Measurements from ENCODE around the gene ZNF25. TPM values are rescaled to one million over a fixed set of nuclear protein-coding genes. Genes with fewer than 3 reads are reported as not detected.

ZNF25 gene
- total RNA-seq, 1 experiment from 2014 or later: 1.7 TPM

- Mint-ChIP-seq H3K9me3 (ENCODE audit: unreplicated experiment) (peaks cover 61% of the 10 kb centered on the region), H3K27ac (ENCODE audit: unreplicated experiment) (peak overlapping the region; percentile 69), H3K4me1 (ENCODE audit: low read depth, unreplicated experiment) (peaks cover 9% of the 10 kb centered on the region), H3K4me3 (ENCODE audit: unreplicated experiment) (no peak overlapping the region), H3K27me3 (ENCODE audit: insufficient read depth, unreplicated experiment) (no peaks in the 10 kb centered on the region), H3K36me3 (ENCODE audit: insufficient read depth, unreplicated experiment) (peaks cover 9% of the 10 kb centered on the region)
- DNase-seq: peak in 1 of 2 experiments; percentile 9
- Histone ChIP-seq H3K4me1 (no peaks in the 10 kb centered on the region), H3K36me3 (ENCODE audit: control insufficient read depth, insufficient read depth, low read length) (no peaks in the 10 kb centered on the region), H3K9me3 (peaks cover 31% of the 10 kb centered on the region), H3K27me3 (replicated peaks; ENCODE audit: control insufficient read depth, insufficient read depth, low read length) (no peaks in the 10 kb centered on the region), H3K4me3 (ENCODE audit: low read depth, low read length) (no peak overlapping the region)
- BruUV-seq (replicated peaks): no TSS peak
- POLR2A ChIA-PET: no interaction called here
- no peak for TF ChIP-seq CTCF (IDR thresholded peaks at IDR 0.05; ENCODE audit: insufficient read depth in 1 of 2, low read depth in 1 of 2, low read length in 1 of 2, severe bottlenecking in 1 of 2, unreplicated experiment in 1 of 2)
- CTCF ChIA-PET: no interaction called here
- intact Hi-C loops (cut with micrococcal nuclease; ENCODE audit: unreplicated experiment): no loop called here
These were observed 24.2 kb downstream of the ZNF25 start for GRCh38 chr10:37952043-37952755.

GRCh38 chr10:37948210-37948609 lies 28.2 kb downstream of the ZNF25 start:
- H3K4me3 ChIP-seq (ENCODE audit: low read depth, low read length): no peak overlapping the region
- H3K36me3 Mint-ChIP-seq (ENCODE audit: insufficient read depth, unreplicated experiment): peaks cover 9% of the 10 kb centered on the region
- no peaks in the 10 kb centered on the region for H3K27me3 ChIP-seq (replicated peaks; ENCODE audit: control insufficient read depth, insufficient read depth, low read length)
- DNase-seq: no peak
- H3K4me1 Mint-ChIP-seq (ENCODE audit: low read depth, unreplicated experiment): peaks cover 9% of the 10 kb centered on the region
- peaks cover 21% of the 10 kb centered on the region for H3K9me3 Mint-ChIP-seq (ENCODE audit: unreplicated experiment)
- no peaks in the 10 kb centered on the region for H3K4me1 ChIP-seq
- no peaks in the 10 kb centered on the region for H3K36me3 ChIP-seq (ENCODE audit: control insufficient read depth, insufficient read depth, low read length)
- TF ChIP-seq CTCF (IDR thresholded peaks at IDR 0.05; ENCODE audit: insufficient read depth in 1 of 2, low read depth in 1 of 2, low read length in 1 of 2, severe bottlenecking in 1 of 2, unreplicated experiment in 1 of 2): no peak
- H3K27ac Mint-ChIP-seq (ENCODE audit: unreplicated experiment): no peak overlapping the region
- H3K4me3 Mint-ChIP-seq (ENCODE audit: unreplicated experiment): no peak overlapping the region
- CTCF ChIA-PET: no interaction called here
- no TSS peak for BruUV-seq (replicated peaks)
- intact Hi-C loops (cut with micrococcal nuclease; ENCODE audit: unreplicated experiment): no loop called here
- H3K9me3 ChIP-seq: peaks cover 16% of the 10 kb centered on the region
- POLR2A ChIA-PET: no interaction called here
- no peaks in the 10 kb centered on the region for H3K27me3 Mint-ChIP-seq (ENCODE audit: insufficient read depth, unreplicated experiment)

- Mint-ChIP-seq H3K27ac (ENCODE audit: unreplicated experiment) (no peak overlapping the region), H3K27me3 (ENCODE audit: insufficient read depth, unreplicated experiment) (no peaks in the 10 kb centered on the region), H3K4me3 (ENCODE audit: unreplicated experiment) (no peak overlapping the region), H3K4me1 (ENCODE audit: low read depth, unreplicated experiment) (peaks cover 9% of the 10 kb centered on the region), H3K9me3 (ENCODE audit: unreplicated experiment) (peaks cover 14% of the 10 kb centered on the region), H3K36me3 (ENCODE audit: insufficient read depth, unreplicated experiment) (peaks cover 4% of the 10 kb centered on the region)
- BruUV-seq (replicated peaks): no TSS peak
- Histone ChIP-seq H3K27me3 (replicated peaks; ENCODE audit: control insufficient read depth, insufficient read depth, low read length) (no peaks in the 10 kb centered on the region), H3K9me3 (peaks cover 15% of the 10 kb centered on the region), H3K4me1 (no peaks in the 10 kb centered on the region), H3K4me3 (ENCODE audit: low read depth, low read length) (no peak overlapping the region), H3K36me3 (ENCODE audit: control insufficient read depth, insufficient read depth, low read length) (no peaks in the 10 kb centered on the region)
- no peak for DNase-seq
- CTCF ChIA-PET: no interaction called here
- no peak for TF ChIP-seq CTCF (IDR thresholded peaks at IDR 0.05; ENCODE audit: insufficient read depth in 1 of 2, low read depth in 1 of 2, low read length in 1 of 2, severe bottlenecking in 1 of 2, unreplicated experiment in 1 of 2)
- intact Hi-C loops (cut with micrococcal nuclease; ENCODE audit: unreplicated experiment): no loop called here
- POLR2A ChIA-PET: no interaction called here
These were observed 28.9 kb downstream of the ZNF25 start for GRCh38 chr10:37947526-37947925.
